GM12874 (cell line): ENCODE measurements around the gene SIPA1L3.

Experiments used
- CTCF ChIP-seq: IDR thresholded peaks from 2 replicates; pipeline ENCODE4 v1.5.1; 2011; ENCODE audit warnings: low read depth, mild to moderate bottlenecking, control low read depth, low read length, moderate library complexity; ENCODE audit not compliant: insufficient read depth

Gene SIPA1L3

GRCh38 chr19:37902668-37903067, 4.3 kb upstream of the SIPA1L3 start:
- TF ChIP-seq CTCF: peak; percentile 82

GRCh38 chr19:37903096-37903495, 3.9 kb upstream of the SIPA1L3 start:
- TF ChIP-seq CTCF: no peak

DNA sequence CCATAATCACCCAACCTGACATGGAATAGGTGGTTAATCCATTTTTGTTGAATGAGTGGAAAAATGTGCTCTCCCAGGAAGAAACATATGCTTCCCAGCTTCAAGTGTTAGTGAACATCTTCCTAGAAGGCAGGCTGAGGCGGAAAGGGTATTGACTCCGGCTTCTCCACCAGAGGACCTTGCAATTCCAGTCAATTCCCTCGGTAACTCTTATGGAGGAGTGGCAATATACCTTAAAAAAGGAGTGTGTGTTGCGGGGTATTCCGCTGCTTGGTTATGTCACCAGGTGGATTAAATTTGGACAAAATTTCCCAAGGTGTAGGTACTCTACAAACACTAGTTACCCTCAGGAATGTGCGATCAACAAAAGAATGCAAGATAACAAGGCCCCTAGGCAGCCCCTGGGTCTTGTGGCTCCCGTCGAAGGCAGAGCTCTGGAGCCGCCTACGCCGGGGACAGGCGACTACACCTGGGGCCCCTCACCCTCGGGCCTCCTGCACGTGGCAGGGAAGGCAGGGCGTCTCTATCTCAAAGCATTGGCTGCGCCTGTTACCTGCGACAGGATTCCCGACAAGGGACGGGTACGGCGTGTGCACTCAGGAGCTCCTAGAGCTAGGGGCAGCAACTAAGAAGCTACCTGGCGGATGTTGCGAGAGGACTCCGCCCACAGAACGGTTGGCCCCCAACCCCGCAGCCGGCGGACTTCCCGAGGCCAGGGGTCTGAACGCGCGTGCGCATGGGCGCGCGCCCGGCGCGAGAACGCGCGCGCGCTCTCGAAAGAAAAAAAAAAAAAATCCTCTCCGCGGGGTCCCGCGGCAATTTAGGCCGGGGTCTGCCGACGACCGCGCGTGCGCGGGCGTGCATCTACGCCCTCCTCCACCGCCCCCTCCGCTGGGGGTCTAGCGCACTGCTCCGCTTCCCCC, 801 bp upstream of the SIPA1L3 start, which contains the start of gene WDR87:
Gene WDR87, minus strand, starts transcription at position 649 of the 923 bp plus-strand sequence. CDS start 8,355 bp downstream, outside the sequence.
- TF ChIP-seq CTCF: no peak

DNA sequence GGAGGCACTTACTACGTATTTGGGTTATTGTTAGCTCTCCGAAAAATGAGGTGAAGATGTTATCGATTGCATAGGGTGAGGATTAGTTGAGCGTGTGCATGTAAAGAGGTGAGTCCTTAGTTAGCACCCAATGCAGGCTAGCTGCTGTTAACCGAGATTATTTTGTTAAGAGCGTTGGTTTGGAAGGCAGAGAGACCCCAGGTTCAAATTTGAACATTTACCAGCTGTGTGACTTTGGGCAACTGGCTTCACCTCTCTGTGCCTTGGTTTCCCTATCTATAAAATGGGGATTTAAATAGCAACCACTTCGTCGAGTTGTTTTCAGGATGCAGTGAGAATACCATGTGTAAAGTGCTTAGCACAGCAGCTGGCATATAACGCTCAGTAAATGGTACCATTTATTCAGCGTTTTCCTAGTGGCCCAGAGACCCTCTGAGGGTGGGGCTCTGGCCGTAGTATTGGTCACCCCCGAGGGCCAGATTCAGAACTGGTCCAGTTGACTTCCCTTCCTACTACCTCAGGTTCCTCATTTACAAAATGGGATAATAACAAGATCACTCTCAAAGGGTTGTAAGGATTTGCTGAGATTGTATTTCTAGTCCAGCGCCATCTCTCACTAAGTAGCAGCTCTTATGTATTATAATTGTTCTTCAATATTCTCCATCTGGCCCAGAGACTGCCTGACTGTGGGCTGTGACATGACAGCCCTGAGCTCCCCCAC, 887 bp downstream of the SIPA1L3 start:
- TF ChIP-seq CTCF: no peak

DNA sequence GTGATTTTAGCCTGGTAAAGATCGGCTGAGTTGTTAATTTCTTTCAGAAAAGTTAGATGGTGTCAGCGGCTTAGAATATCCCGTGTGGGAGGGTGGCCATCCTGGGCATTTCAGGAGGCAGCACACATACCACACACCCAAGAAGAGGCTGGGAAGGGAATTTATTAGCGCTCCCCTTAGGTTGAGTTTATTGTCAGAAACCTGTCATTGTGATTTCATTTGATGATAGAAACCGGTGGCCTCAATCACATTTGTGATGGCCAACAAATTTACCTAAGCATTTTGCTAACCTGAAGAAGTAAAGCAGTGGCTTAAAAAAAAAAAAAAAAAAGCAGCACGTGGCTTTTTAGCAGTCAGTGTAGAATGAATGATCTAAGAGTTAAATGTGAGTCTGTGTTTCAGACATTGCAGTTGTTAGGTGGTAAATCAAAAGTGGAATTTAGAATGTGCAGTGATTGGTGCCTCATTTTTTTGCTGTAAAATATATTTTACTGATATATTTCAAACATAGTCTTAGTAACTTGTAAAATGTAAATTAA, 2.7 kb downstream of the SIPA1L3 start:
- no peak for TF ChIP-seq CTCF

GRCh38 chr19:37914908-37915307, 7.9 kb downstream of the SIPA1L3 start:
- TF ChIP-seq CTCF: no peak
